CD14-positive monocyte (primary cell): ENCODE measurements around the gene PATL1. TPM values are rescaled to one million over a fixed set of nuclear protein-coding genes. Genes with fewer than 3 reads are reported as not detected.
"Not testable (repeated sequence)": the region's sequence is repeated elsewhere in the genome, so short reads cannot be mapped to it uniquely, and the experiment has no call there.

ENCODE experiments used
- DNase-seq, 3 donors: peaks; one replicate each; pipeline ENCODE4 v3.0.0-alpha.2; 2011 to 2022
- H2AFZ ChIP-seq: 2 replicates; pipeline ENCODE4 v1.6.0; 2012; ENCODE audit warnings: mild to moderate bottlenecking, low read depth, low read length, inconsistent platforms; ENCODE audit not compliant: insufficient read depth, poor library complexity, severe bottlenecking
- H3K27ac ChIP-seq, 2 donors: 1 replicate in 1 of 2; 2 replicates in 1 of 2; pipeline ENCODE4 v1.5.1; 2012 to 2013; ENCODE audit warnings: low read length in 2 of 2, control low read depth in 1 of 2, inconsistent platforms in 1 of 2, low read depth in 1 of 2, mild to moderate bottlenecking in 1 of 2
- H3K27me3 ChIP-seq, 2 donors: one replicate each; pipeline versions ENCODE4 v1.6.0 to v1.6.1; 2011 to 2013; ENCODE audit warnings: low read length in 2 of 2; ENCODE audit not compliant: control insufficient read depth in 2 of 2, insufficient read depth in 2 of 2
- H3K36me3 ChIP-seq, 2 donors: replicated peaks in 1 of 2; 1 replicate in 1 of 2; 2 replicates in 1 of 2; pipeline versions ENCODE4 v1.5.1 to v1.6.1; 2012 to 2013; ENCODE audit warnings: low read length in 2 of 2, control low read depth in 1 of 2, inconsistent platforms in 1 of 2, mild to moderate bottlenecking in 1 of 2; ENCODE audit not compliant: insufficient read depth in 2 of 2, control insufficient read depth in 1 of 2
- H3K4me1 ChIP-seq, 2 donors: 1 replicate in 1 of 2; 2 replicates in 1 of 2; pipeline versions ENCODE4 v1.5.1 to v1.6.1; 2012 to 2013; ENCODE audit warnings: low read length in 2 of 2, control low read depth in 1 of 2, inconsistent platforms in 1 of 2, mild to moderate bottlenecking in 1 of 2, moderate library complexity in 1 of 2; ENCODE audit not compliant: insufficient read depth in 2 of 2, control insufficient read depth in 1 of 2
- H3K4me2 ChIP-seq: replicated peaks from 2 replicates; pipeline ENCODE3; 2012; ENCODE audit warnings: low read length, moderate library complexity, mild to moderate bottlenecking; ENCODE audit not compliant: poor library complexity, severe bottlenecking; ENCODE audit errors: extremely low read depth
- H3K4me3 ChIP-seq, 3 experiments: fragments of 200-600 bp in 1 of 3; sonication (generic) in 1 of 3; replicated peaks in 1 of 3; 1 replicate in 2 of 3; 2 replicates in 1 of 3; pipeline ENCODE4 v1.5.1; 2011 to 2013; ENCODE audit warnings: low read length in 3 of 3, mild to moderate bottlenecking in 3 of 3, control low read depth in 2 of 3, low read depth in 2 of 3, inconsistent platforms in 1 of 3, moderate library complexity in 1 of 3
- H3K79me2 ChIP-seq: 2 replicates; pipeline ENCODE4 v1.6.0; 2012; ENCODE audit warnings: mild to moderate bottlenecking, control low read depth, inconsistent platforms, low read length, moderate library complexity; ENCODE audit not compliant: insufficient read depth
- H3K9ac ChIP-seq: 2 replicates; pipeline ENCODE4 v1.6.0; 2017; ENCODE audit warnings: low read length, mild to moderate bottlenecking; ENCODE audit not compliant: insufficient read depth, poor library complexity, severe bottlenecking
- H3K9me3 ChIP-seq, 2 donors: replicated peaks in 1 of 2; 1 replicate in 1 of 2; 2 replicates in 1 of 2; pipeline versions ENCODE4 v1.5.1 to v1.6.1; 2012 to 2013; ENCODE audit warnings: low read length in 2 of 2, control low read depth in 1 of 2; ENCODE audit not compliant: control insufficient read depth in 1 of 2, insufficient read depth in 1 of 2
- H4K20me1 ChIP-seq: 2 replicates; pipeline ENCODE4 v1.6.0; 2012; ENCODE audit warnings: mild to moderate bottlenecking, low read length, control low read depth, moderate library complexity; ENCODE audit not compliant: insufficient read depth
- H3K27ac Mint-ChIP-seq, 7 donors: one replicate each; pipeline ENCODE4 v1.8.0; 2020; ENCODE audit warnings: mild to moderate bottlenecking in 7 of 7, mixed read lengths in 7 of 7, moderate library complexity in 6 of 7, inconsistent platforms in 2 of 7
- H3K27me3 Mint-ChIP-seq, 3 donors: one replicate each; pipeline ENCODE4 v1.8.0; 2021 to 2022; ENCODE audit warnings: low read depth in 3 of 3, mild to moderate bottlenecking in 3 of 3, mixed read lengths in 3 of 3, moderate library complexity in 3 of 3, inconsistent platforms in 1 of 3
- H3K36me3 Mint-ChIP-seq, 2 donors: one replicate each; pipeline ENCODE4 v1.8.0; 2020; ENCODE audit warnings: mixed read lengths in 2 of 2, inconsistent platforms in 1 of 2, mild to moderate bottlenecking in 1 of 2
- H3K4me1 Mint-ChIP-seq: one replicate; pipeline ENCODE4 v1.8.0; 2020; ENCODE audit warnings: mild to moderate bottlenecking, mixed read lengths
- H3K4me3 Mint-ChIP-seq, 2 donors: one replicate each; pipeline ENCODE4 v1.8.0; 2020; ENCODE audit warnings: mild to moderate bottlenecking in 2 of 2, mixed read lengths in 2 of 2, moderate library complexity in 1 of 2
- H3K9me3 Mint-ChIP-seq, 7 donors: one replicate each; pipeline ENCODE4 v1.8.0; 2020 to 2022; ENCODE audit warnings: mixed read lengths in 7 of 7, mild to moderate bottlenecking in 6 of 7, moderate library complexity in 6 of 7, inconsistent platforms in 2 of 7
- WGBS: methylation state at CpG from one replicate; pipeline ENCODE4 v1.1.5; 2013; ENCODE audit warnings: missing lambda C conversion rate; ENCODE audit not compliant: insufficient coverage; 5-methylcytosine and 5-hydroxymethylcytosine counted together
- intact Hi-C, 2 donors: fragments of 100-400 bp; cut with micrococcal nuclease; formaldehyde crosslinking; loops; one replicate each; pipeline versions ENCODE4 v1.15.0 to v1.15.1; 2023
- polyA plus RNA-seq, 3 donors: library from polyadenylated mRNA; depleted of rRNA in 1 of 3; unstranded in 2 of 3; stranded (reverse) in 1 of 3; fragments of 300-500 nt in 2 of 3; fragments of >200 nt in 1 of 3; fragmentation: Illumina TruSeq in 2 of 3; gene quantifications; 1 replicate in 2 of 3; 2 replicates in 1 of 3; pipeline ENCODE4 v1.2.3, GENCODE V29; 2012 to 2021
- TF ChIP-seq, protein P1 (sequence below): fragments of 200-600 bp; IDR thresholded peaks from one replicate; pipeline ENCODE4 v1.8.0; 2022; ENCODE audit warnings: antibody characterized with exemption, mild to moderate bottlenecking

Gene PATL1
- polyA plus RNA-seq, 3 donors: 4.1 to 49.3 (median 5.1) TPM

DNA sequence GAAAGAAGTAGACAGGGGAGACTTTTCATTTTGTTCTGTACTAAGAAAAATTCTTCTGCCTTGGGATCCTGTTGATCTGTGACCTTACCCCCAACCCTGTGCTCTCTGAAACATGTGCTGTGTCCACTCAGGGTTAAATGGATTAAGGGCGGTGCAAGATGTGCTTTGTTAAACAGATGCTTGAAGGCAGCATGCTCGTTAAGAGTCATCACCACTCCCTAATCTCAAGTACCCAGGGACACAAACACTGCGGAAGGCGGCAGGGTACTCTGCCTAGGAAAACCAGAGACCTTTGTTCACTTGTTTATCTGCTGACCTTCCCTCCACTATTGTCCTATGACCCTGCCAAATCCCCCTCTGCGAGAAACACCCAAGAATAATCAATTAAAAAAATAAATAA, 31.3 kb upstream of the PATL1 start:
- H3K36me3 ChIP-seq, H2AFZ ChIP-seq, H3K9me3 Mint-ChIP-seq, H4K20me1 ChIP-seq, H3K4me3 ChIP-seq, H3K9me3 ChIP-seq, H3K27ac ChIP-seq, intact Hi-C loops, H3K27me3 Mint-ChIP-seq, H3K4me2 ChIP-seq, H3K27me3 ChIP-seq, H3K36me3 Mint-ChIP-seq, H3K79me2 ChIP-seq, H3K27ac Mint-ChIP-seq, H3K4me3 Mint-ChIP-seq, H3K9ac ChIP-seq, DNase-seq: not testable (repeated sequence)
- H3K4me1 Mint-ChIP-seq: peaks cover 20% of the 10 kb centered on the region
- peaks cover 4 to 12% of the 10 kb centered on the region in 2 donors for H3K4me1 ChIP-seq
- WGBS: no CpG with 5 or more reads among the region's 5 CpGs

DNA sequence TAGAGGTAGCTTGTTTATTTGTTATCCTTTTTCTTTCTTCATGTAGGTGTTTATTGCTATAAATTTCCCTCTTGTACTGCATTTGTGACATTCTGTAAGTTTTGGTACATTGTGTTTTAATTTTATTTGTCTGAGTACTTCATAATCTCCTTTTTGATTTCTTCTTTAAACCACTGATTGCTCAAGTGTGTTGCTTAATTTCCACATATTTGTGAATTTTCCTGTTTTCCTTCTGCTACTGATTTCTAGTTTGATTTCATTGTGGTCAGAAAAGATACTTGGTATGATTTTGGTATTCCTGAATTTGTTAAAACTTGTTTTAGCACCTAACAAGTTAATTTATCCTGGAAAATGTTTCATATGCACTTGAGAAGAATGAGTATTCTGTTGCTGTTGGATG, 29.7 kb upstream of the PATL1 start:
- TF ChIP-seq, protein P1, sequence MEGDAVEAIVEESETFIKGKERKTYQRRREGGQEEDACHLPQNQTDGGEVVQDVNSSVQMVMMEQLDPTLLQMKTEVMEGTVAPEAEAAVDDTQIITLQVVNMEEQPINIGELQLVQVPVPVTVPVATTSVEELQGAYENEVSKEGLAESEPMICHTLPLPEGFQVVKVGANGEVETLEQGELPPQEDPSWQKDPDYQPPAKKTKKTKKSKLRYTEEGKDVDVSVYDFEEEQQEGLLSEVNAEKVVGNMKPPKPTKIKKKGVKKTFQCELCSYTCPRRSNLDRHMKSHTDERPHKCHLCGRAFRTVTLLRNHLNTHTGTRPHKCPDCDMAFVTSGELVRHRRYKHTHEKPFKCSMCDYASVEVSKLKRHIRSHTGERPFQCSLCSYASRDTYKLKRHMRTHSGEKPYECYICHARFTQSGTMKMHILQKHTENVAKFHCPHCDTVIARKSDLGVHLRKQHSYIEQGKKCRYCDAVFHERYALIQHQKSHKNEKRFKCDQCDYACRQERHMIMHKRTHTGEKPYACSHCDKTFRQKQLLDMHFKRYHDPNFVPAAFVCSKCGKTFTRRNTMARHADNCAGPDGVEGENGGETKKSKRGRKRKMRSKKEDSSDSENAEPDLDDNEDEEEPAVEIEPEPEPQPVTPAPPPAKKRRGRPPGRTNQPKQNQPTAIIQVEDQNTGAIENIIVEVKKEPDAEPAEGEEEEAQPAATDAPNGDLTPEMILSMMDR: no peak
- H3K4me3 Mint-ChIP-seq: peak overlapping the region in 1 of 2 donors; percentile 18
- no peak for DNase-seq
- no peaks in the 10 kb centered on the region for H3K27me3 ChIP-seq
- peak overlapping the region in 4 of 7 donors; percentile 19 to 51 (median 26) for H3K27ac Mint-ChIP-seq
- H3K36me3 Mint-ChIP-seq: no peaks in the 10 kb centered on the region
- H2AFZ ChIP-seq: no peak overlapping the region
- peak overlapping the region; percentile 6 for H3K9ac ChIP-seq
- H3K4me1 ChIP-seq: peaks cover 4 to 12% of the 10 kb centered on the region in 2 donors
- H3K4me2 ChIP-seq: peak overlapping the region; percentile 41
- no peaks in the 10 kb centered on the region for H3K36me3 ChIP-seq
- H3K27ac ChIP-seq: peak overlapping the region in 1 of 2 donors; percentile 69
- peaks cover 2 to 13% (median 7%) of the 10 kb centered on the region in 7 donors for H3K9me3 Mint-ChIP-seq
- peak overlapping the region in 1 of 3 experiments; percentile 33 for H3K4me3 ChIP-seq
- no peaks in the 10 kb centered on the region for H3K79me2 ChIP-seq
- peaks cover 0 to 3% (median 2%) of the 10 kb centered on the region in 3 donors for H3K27me3 Mint-ChIP-seq
- intact Hi-C loops: no loop called here
- H3K4me1 Mint-ChIP-seq: peaks cover 23% of the 10 kb centered on the region
- no peaks in the 10 kb centered on the region for H4K20me1 ChIP-seq
- H3K9me3 ChIP-seq: no peaks in the 10 kb centered on the region
